Hepatocyte (in vitro differentiated cells): Measurements from ENCODE around the gene PSD.

Source experiments
- EZH2 ChIP-seq: fragments of 200-600 bp; sonication (generic); IDR thresholded peaks from 2 replicates; pipeline ENCODE4 v1.6.1; 2016; ENCODE audit warnings: antibody characterized with exemption, mild to moderate bottlenecking, borderline replicate concordance
- EZH2phosphoT487 ChIP-seq: fragments of 200-600 bp; sonication (generic); IDR thresholded peaks from one replicate; pipeline ENCODE4 v1.6.1; 2018; ENCODE audit warnings: antibody characterized with exemption, mild to moderate bottlenecking, low read depth, moderate library complexity; ENCODE audit not compliant: unreplicated experiment, severe bottlenecking
- TF ChIP-seq, protein P1 (sequence below): fragments of 200-600 bp; sonication (generic); IDR thresholded peaks from 2 replicates; pipeline ENCODE4 v1.5.1; 2016; ENCODE audit warnings: antibody characterized with exemption, mild to moderate bottlenecking; ENCODE audit not compliant: poor library complexity

- TF ChIP-seq EZH2phosphoT487, result no peak
- TF ChIP-seq, protein P1, sequence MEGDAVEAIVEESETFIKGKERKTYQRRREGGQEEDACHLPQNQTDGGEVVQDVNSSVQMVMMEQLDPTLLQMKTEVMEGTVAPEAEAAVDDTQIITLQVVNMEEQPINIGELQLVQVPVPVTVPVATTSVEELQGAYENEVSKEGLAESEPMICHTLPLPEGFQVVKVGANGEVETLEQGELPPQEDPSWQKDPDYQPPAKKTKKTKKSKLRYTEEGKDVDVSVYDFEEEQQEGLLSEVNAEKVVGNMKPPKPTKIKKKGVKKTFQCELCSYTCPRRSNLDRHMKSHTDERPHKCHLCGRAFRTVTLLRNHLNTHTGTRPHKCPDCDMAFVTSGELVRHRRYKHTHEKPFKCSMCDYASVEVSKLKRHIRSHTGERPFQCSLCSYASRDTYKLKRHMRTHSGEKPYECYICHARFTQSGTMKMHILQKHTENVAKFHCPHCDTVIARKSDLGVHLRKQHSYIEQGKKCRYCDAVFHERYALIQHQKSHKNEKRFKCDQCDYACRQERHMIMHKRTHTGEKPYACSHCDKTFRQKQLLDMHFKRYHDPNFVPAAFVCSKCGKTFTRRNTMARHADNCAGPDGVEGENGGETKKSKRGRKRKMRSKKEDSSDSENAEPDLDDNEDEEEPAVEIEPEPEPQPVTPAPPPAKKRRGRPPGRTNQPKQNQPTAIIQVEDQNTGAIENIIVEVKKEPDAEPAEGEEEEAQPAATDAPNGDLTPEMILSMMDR, result no peak
- no peak for TF ChIP-seq EZH2
These were observed 1.7 kb upstream of the PSD start for GRCh38 chr10:102420181-102420713.
